Loucy (cell line): ENCODE measurements around the gene XKR3.
"Not testable (repeated sequence)": the region's sequence is repeated elsewhere in the genome, so short reads cannot be mapped to it uniquely, and the experiment has no call there.

Experiments
- H2AFZ ChIP-seq: fragments of 200-600 bp; sonication (generic); 2 replicates; pipeline ENCODE4 v1.6.0; 2016; ENCODE audit warnings: antibody characterized with exemption, mild to moderate bottlenecking, low read length, moderate library complexity
- H3F3A ChIP-seq: fragments of 200-600 bp; 2 replicates; pipeline ENCODE4 v1.6.0; 2016; ENCODE audit warnings: antibody characterized with exemption, low read depth, mild to moderate bottlenecking
- H3K27me3 ChIP-seq: fragments of 200-600 bp; sonication (generic); 2 replicates; pipeline ENCODE4 v1.6.1; 2014; ENCODE audit warnings: low read length, mild to moderate bottlenecking; ENCODE audit not compliant: insufficient read depth, poor library complexity, severe bottlenecking
- H3K36me3 ChIP-seq: fragments of 200-600 bp; sonication (generic); 2 replicates; pipeline ENCODE4 v1.6.1; 2016; ENCODE audit warnings: low read length; ENCODE audit not compliant: insufficient read depth
- H3K4me1 ChIP-seq: fragments of 200-600 bp; sonication (generic); 2 replicates; pipeline ENCODE4 v1.5.1; 2014; ENCODE audit warnings: low read length, mild to moderate bottlenecking; ENCODE audit not compliant: insufficient read depth, poor library complexity, severe bottlenecking
- H3K4me2 ChIP-seq: fragments of 200-600 bp; sonication (generic); 2 replicates; pipeline ENCODE4 v1.6.0; 2014; ENCODE audit warnings: antibody characterized with exemption, low read length, low read depth, mild to moderate bottlenecking; ENCODE audit not compliant: poor library complexity, severe bottlenecking
- H3K4me3 ChIP-seq: fragments of 200-600 bp; sonication (generic); 2 replicates; pipeline ENCODE4 v1.5.1; 2014; ENCODE audit warnings: low read length, mild to moderate bottlenecking, mixed read lengths; ENCODE audit not compliant: poor library complexity, severe bottlenecking
- H3K79me2 ChIP-seq: fragments of 200-600 bp; sonication (generic); 2 replicates; pipeline ENCODE4 v1.6.1; 2014; ENCODE audit warnings: low read length; ENCODE audit not compliant: insufficient read depth
- H3K9ac ChIP-seq: fragments of 200-600 bp; sonication (generic); 2 replicates; pipeline ENCODE4 v1.6.0; 2014; ENCODE audit warnings: mild to moderate bottlenecking, low read depth, low read length, moderate library complexity; ENCODE audit not compliant: poor library complexity, severe bottlenecking
- H3K9me2 ChIP-seq: fragments of 200-600 bp; sonication (generic); replicated peaks from 2 replicates; pipeline ENCODE4 v1.6.1; 2016; ENCODE audit warnings: low read depth, low read length, mixed read lengths
- H3K9me3 ChIP-seq: fragments of 200-600 bp; sonication (generic); 2 replicates; pipeline ENCODE4 v1.6.1; 2014; ENCODE audit warnings: mild to moderate bottlenecking, antibody characterized with exemption, low read length, low read depth; ENCODE audit not compliant: insufficient read depth
- H4K20me1 ChIP-seq: fragments of 200-600 bp; sonication (generic); 2 replicates; pipeline ENCODE4 v1.6.0; 2014; ENCODE audit warnings: antibody characterized with exemption, low read length, mild to moderate bottlenecking; ENCODE audit not compliant: insufficient read depth, poor library complexity, severe bottlenecking
- CTCF ChIP-seq: fragments of 200-600 bp; sonication (generic); conservative IDR thresholded peaks from 2 replicates; pipeline ENCODE4 v1.5.1; 2014; ENCODE audit warnings: mild to moderate bottlenecking, antibody characterized with exemption, low read length
- EZH2phosphoT487 ChIP-seq: fragments of 200-600 bp; IDR thresholded peaks from 2 replicates; pipeline ENCODE4 v1.6.1; 2018; ENCODE audit warnings: antibody characterized with exemption, mild to moderate bottlenecking, moderate library complexity, borderline replicate concordance

The XKR3 gene

GRCh38 chr22:16801088-16801487, 24.1 kb downstream of the XKR3 start:
- H3K4me2 ChIP-seq: no peak overlapping the region
- no peaks in the 10 kb centered on the region for H3K27me3 ChIP-seq
- no peaks in the 10 kb centered on the region for H3K9me3 ChIP-seq
- TF ChIP-seq EZH2phosphoT487 (no peak), CTCF (no peak)
- H3K9me2 ChIP-seq: no peaks in the 10 kb centered on the region
- H3K36me3 ChIP-seq: no peaks in the 10 kb centered on the region
- no peak overlapping the region for H2AFZ ChIP-seq
- H3K9ac ChIP-seq: no peak overlapping the region
- no peaks in the 10 kb centered on the region for H4K20me1 ChIP-seq
- H3F3A ChIP-seq: no peaks in the 10 kb centered on the region; the same call in 1 of the 2 replicates
- H3K79me2 ChIP-seq: no peaks in the 10 kb centered on the region
- no peak overlapping the region for H3K4me3 ChIP-seq
- H3K4me1 ChIP-seq: peaks cover 65% of the 10 kb centered on the region

- H3K9ac ChIP-seq: no peak overlapping the region
- no peak overlapping the region for H3K4me2 ChIP-seq
- H3K4me1 ChIP-seq: peaks cover 58% of the 10 kb centered on the region
- no peaks in the 10 kb centered on the region for H3K9me2 ChIP-seq
- no peaks in the 10 kb centered on the region for H3K79me2 ChIP-seq
- H2AFZ ChIP-seq: no peak overlapping the region
- H3K27me3 ChIP-seq: no peaks in the 10 kb centered on the region
- no peak overlapping the region for H3K4me3 ChIP-seq
- no peaks in the 10 kb centered on the region for H3K36me3 ChIP-seq
- H3F3A ChIP-seq: no peaks in the 10 kb centered on the region; the same call in 1 of the 2 replicates
- H3K9me3 ChIP-seq: no peaks in the 10 kb centered on the region
- H4K20me1 ChIP-seq: no peaks in the 10 kb centered on the region
- TF ChIP-seq CTCF: no peak
- no peak for TF ChIP-seq EZH2phosphoT487
Measured at GRCh38 chr22:16800358-16800757, 24.9 kb downstream of the XKR3 start.

GRCh38 chr22:16795504-16795903, 29.7 kb downstream of the XKR3 start:
- H3K4me2 ChIP-seq, H3F3A ChIP-seq, H3K9me3 ChIP-seq, H3K36me3 ChIP-seq, H4K20me1 ChIP-seq, H2AFZ ChIP-seq, H3K9ac ChIP-seq, H3K9me2 ChIP-seq, H3K4me3 ChIP-seq, H3K79me2 ChIP-seq, H3K27me3 ChIP-seq: not testable (repeated sequence)
- peaks cover 35% of the 10 kb centered on the region for H3K4me1 ChIP-seq

- Histone ChIP-seq H3K4me3 (no peak overlapping the region), H2AFZ (no peak overlapping the region), H3K9me2 (no peaks in the 10 kb centered on the region), H3K9me3 (no peaks in the 10 kb centered on the region), H3K79me2 (no peaks in the 10 kb centered on the region), H3K4me1 (peaks cover 42% of the 10 kb centered on the region), H3F3A (0 out of 2 replicates have a peak, but pooled peaks cover 2% of the 10 kb centered on the region), H4K20me1 (no peaks in the 10 kb centered on the region), H3K4me2 (no peak overlapping the region), H3K27me3 (no peaks in the 10 kb centered on the region), H3K9ac (no peak overlapping the region), H3K36me3 (no peaks in the 10 kb centered on the region)
- TF ChIP-seq EZH2phosphoT487 (no peak), CTCF (no peak)
Measured at GRCh38 chr22:16793831-16794230, 31.4 kb downstream of the XKR3 start.
